Stimulated activated CD4-positive, alpha-beta T cell treated with anti-CD3 and anti-CD28 coated beads, Interleukin-4, amount 100 ng/mL, for 1 hour (primary cell): ENCODE data around the gene AKT1S1.

Source experiments
- DNase-seq: peaks from one replicate; pipeline ENCODE4 v3.0.0-alpha.2; 2020

The AKT1S1 gene

GRCh38 chr19:49852631-49853126, 24.5 kb downstream of the AKT1S1 start:
- no peak for DNase-seq

DNA sequence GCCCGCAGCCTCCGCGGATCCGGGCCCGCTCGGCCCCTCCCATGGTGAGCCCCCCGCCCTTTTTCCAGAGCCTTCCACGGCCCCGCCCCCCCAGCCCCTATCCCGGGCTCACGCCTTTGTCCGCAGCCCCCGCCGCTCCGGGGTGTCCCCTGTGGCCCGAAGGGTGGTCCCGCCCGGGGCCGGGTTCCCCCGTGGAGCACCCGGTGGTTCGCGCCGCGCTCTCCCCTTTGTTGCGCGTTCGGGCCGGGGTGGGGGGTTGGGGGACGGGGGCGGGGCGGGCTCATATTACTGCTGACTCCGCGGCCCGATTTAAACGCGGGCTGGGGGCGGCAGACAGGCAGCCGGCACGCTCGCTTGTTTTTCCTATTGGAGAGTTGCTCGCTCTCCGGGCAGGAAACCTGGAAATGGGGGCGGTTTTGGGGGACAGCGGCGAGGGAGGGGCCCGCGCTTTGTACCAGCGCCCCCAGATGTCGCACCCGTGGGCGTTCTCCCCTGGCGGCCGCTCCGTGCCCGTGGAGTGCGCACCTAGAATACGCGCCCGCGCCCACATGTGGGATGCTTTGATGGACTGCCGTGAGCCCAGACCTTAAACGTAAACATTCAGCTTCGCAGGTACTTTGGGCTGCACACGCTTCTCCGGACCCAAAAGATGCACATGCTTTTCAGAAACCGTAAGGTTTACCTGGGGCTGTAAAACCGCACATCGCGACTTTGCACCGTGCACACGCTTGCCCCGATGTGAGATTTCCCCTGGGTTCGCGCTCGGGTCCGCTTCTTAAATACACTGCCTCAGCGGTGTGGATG, 25.5 kb downstream of the AKT1S1 start:
- peak; percentile 32 for DNase-seq

- peak; percentile 87 for DNase-seq
Measured at GRCh38 chr19:49850487-49851342, 26.4 kb downstream of the AKT1S1 start, which contains the start of gene PTOV1. TSS of gene PTOV1 (plus strand) at chr19:49851159.

DNA sequence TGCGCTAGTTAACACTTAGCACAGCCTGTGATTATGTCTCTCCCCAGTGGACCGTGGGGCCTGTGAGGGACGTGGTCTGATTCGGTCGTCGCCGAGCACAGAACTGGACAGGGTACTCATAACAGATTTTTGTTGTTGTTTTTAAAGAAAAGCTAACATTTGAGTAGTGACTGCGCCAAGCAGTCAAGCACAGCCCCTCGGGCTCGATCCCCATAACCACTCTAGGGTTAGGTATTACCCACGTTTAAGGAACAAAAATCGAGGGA, 27.0 kb downstream of the AKT1S1 start:
- no peak for DNase-seq

GRCh38 chr19:49849433-49850220, 27.5 kb downstream of the AKT1S1 start:
- no peak for DNase-seq

GRCh38 chr19:49848938-49849337, 28.2 kb downstream of the AKT1S1 start:
- no peak for DNase-seq

DNA sequence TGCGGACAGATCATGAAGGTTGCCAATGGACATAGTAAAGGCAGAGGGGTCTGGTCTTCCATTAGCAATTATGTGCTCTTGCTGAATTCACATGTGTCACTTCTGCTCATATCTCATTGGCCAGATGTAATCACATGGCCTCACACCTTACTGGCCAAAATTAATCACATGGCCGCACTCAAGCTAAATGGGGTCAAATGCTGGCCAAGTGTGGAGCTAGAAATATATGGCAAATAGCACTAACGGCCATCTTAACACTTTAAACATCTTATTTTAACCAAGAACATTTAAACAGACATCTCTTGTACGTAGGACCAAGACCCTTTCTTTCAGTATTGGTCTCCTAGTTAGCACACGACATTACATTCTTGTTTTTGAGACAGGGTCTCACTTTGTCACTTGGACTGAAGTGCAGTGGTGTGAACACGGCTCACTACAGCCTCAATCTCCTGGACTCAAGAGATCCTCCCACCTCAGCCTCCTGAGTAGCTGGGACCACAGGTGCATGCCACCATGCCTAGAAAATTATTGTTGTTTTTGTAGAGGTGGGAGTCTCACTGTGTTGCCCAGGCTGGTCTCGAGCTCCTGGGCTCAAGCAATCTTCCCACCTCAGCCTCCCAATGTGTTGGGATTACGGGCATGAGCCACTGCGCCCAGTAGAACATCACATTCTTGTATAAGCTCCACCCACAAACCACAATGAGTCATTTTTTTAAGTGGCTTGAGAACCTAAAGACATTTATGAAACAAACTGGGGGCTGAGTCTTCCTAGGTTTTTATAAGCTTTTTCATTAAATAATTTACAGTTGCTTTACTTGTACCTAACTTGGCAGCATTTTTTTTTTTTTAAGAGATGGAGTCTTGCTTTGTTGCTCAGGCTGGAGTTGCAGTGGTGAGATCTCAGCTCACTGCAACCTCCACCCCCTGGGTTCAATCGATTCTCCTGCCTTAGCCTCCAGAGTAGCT, 29.1 kb downstream of the AKT1S1 start:
- DNase-seq, result no peak

GRCh38 chr19:49846408-49846807, 30.7 kb downstream of the AKT1S1 start:
- DNase-seq, result no peak

- DNase-seq, result no peak
Measured at GRCh38 chr19:49845414-49845813, 31.7 kb downstream of the AKT1S1 start.

GRCh38 chr19:49844138-49845095, 32.7 kb downstream of the AKT1S1 start:
- DNase-seq, result no peak

GRCh38 chr19:49843265-49843664, 33.9 kb downstream of the AKT1S1 start:
- DNase-seq, result no peak

- DNase-seq, result no peak
Measured at GRCh38 chr19:49840736-49841249, 36.4 kb downstream of the AKT1S1 start.

DNA sequence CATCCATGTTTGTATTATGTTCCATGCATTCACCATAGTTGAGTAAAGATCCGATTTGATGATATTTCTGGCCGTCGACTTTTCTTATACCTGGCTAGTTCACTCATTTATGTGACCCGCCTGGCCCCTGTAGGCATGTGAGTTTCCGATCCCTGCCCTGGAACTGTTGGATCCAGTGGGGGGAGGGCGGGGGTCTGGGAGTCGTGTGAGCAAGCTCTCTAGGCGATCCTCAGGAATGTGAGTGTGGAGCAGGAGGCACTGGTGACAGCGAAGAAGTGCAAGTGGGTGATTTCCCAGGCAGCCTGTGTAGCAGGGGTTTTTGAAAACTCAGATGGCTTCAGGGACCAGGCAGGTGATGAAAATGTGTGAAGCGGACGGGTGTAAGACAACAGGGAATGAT, 36.8 kb downstream of the AKT1S1 start:
- DNase-seq, result no peak

DNA sequence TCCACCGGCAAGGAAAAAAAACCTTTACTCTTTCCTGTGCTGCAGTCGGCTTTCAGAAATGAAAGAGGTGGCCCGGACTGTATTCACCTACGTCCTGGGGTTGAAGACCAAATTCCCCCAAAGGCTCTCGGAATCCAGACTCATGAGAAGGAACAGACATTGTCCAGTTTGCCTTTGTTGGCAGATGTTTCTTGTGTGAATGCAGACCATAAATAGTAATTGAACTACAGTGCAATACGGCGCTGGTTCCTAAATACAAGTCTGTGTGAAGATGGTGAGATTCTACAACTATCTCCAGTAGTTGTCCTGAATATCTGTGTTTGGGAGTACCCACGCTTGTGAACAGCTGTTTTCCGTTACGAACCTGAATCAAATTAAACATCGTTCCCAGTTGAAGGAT, 37.4 kb downstream of the AKT1S1 start:
- DNase-seq, result no peak

GRCh38 chr19:49838885-49839588, 38.1 kb downstream of the AKT1S1 start:
- DNase-seq, result no peak

- no peak for DNase-seq
Measured at GRCh38 chr19:49837425-49837824, 39.7 kb downstream of the AKT1S1 start.

- DNase-seq, result no peak
Measured at GRCh38 chr19:49837009-49837310, 40.2 kb downstream of the AKT1S1 start.

GRCh38 chr19:49836176-49837008, 40.8 kb downstream of the AKT1S1 start:
- DNase-seq, result no peak

- no peak for DNase-seq
Measured at GRCh38 chr19:49835562-49835961, 41.6 kb downstream of the AKT1S1 start.
